Psoas muscle (tissue), 8 donors: ENCODE results near the gene MAGEC3. TPM values are rescaled to one million over a fixed set of nuclear protein-coding genes. Genes with fewer than 3 reads are reported as not detected.

Experiments
- ATAC-seq, 4 donors: fragments of 200-7000 bp; cut with Tn5 transposase; one replicate each; pipeline ENCODE4 v1.9.1; 2020; ENCODE audit warnings: moderate library complexity in 3 of 4, mild to moderate bottlenecking in 2 of 4
- DNase-seq, 2 donors: peaks; one replicate each; pipeline ENCODE4 v3.0.0-alpha.2; 2020
- H3K27ac ChIP-seq: fragments of 200-600 bp; one replicate; pipeline ENCODE4 v1.8.0; 2022
- H3K27me3 ChIP-seq, 3 donors: fragments of 200-600 bp in 1 of 3; one replicate each; pipeline versions ENCODE4 v1.6.1 to v1.8.0; 2013 to 2022; ENCODE audit warnings: low read length in 2 of 3, mild to moderate bottlenecking in 2 of 3, moderate library complexity in 1 of 3; ENCODE audit not compliant: insufficient read depth in 3 of 3
- H3K36me3 ChIP-seq, 2 donors: fragments of 200-600 bp in 1 of 2; one replicate each; pipeline versions ENCODE4 v1.6.1 to v1.8.0; 2013 to 2022; ENCODE audit warnings: low read depth in 1 of 2, mild to moderate bottlenecking in 1 of 2, moderate library complexity in 1 of 2; ENCODE audit not compliant: insufficient read depth in 1 of 2
- H3K4me1 ChIP-seq: fragments of 200-600 bp; one replicate; pipeline ENCODE4 v1.8.0; 2022
- H3K4me3 ChIP-seq: fragments of 200-600 bp; one replicate; pipeline ENCODE4 v1.8.0; 2022; ENCODE audit warnings: mild to moderate bottlenecking
- H3K9me3 ChIP-seq: fragments of 200-600 bp; one replicate; pipeline ENCODE4 v1.8.0; 2022
- CTCF ChIP-seq: fragments of 200-600 bp; IDR thresholded peaks from one replicate; pipeline ENCODE4 v1.8.0; 2022; ENCODE audit warnings: antibody characterized with exemption
- WGBS, 3 donors: extraction: QIAGEN DNeasy Blood & Tissue Kit; methylation state at CpG; one replicate each; pipeline versions ENCODE4 v1.1.6 to v1.1.7; 2013; 5-methylcytosine and 5-hydroxymethylcytosine counted together
- intact Hi-C, 2 donors: fragments of 100-400 bp; cut with DNase I; formaldehyde crosslinking; loops; one replicate each; pipeline versions ENCODE4 v1.11.0 to v1.14.2; 2022
- polyA plus RNA-seq, 3 donors: library from polyadenylated mRNA; stranded (reverse); fragments of 200-250 nt; gene quantifications; one replicate each; pipeline ENCODE4 v1.2.3, GENCODE V29; 2013
- total RNA-seq, 4 donors: library from RNA; stranded (reverse); fragmentation: NEBNext Ultra II Directional in 2 of 4; extraction: Animal tissue kit (Norgen Biotek cat#: 25700) in 2 of 4; gene quantifications; one replicate each; pipeline versions ENCODE4 v1.2.1 to v1.2.4, GENCODE V29; 2021 to 2023
- donor health status: healthy with polysubstance abuse.
- donor health status: DM: no; HTN: no; CAD: no; lungs with moderate emphysema.
- donor health status: Bipolar disorder and iron deficiency.
- donor health status: healthy.
- donor health status: DM: yes; HTN: yes; CAD: no.
- donor health status: DM: no; HTN: no; CAD: no.
- donor health status: DM: no; HTN: no; CAD: no.
- donor health status: DM: yes; HTN: yes; CAD: no.

MAGEC3 gene
- total and polyA plus RNA-seq, 7 donors, result not detected

- H3K27me3 ChIP-seq, result no peaks in the 10 kb centered on the region
- intact Hi-C loops, result no loop called here
- peaks cover 4% of the 10 kb centered on the region for H3K9me3 ChIP-seq
- no peak overlapping the region for H3K27ac ChIP-seq
- DNase-seq (no peak), ATAC-seq (no peak)
- no peak overlapping the region for H3K4me3 ChIP-seq
- H3K36me3 ChIP-seq, result no peaks in the 10 kb centered on the region
- WGBS, 3 donors, result 69 to 76% (median 75%) methylated on average over 1 of the region's 1 CpG
- H3K4me1 ChIP-seq, result no peaks in the 10 kb centered on the region
- no peak for TF ChIP-seq CTCF
Observed at GRCh38 chrX:141936080-141936479, 98.0 kb downstream of the MAGEC3 start.

- Histone ChIP-seq H3K27ac (no peak overlapping the region), H3K4me1 (no peaks in the 10 kb centered on the region), H3K36me3 (no peaks in the 10 kb centered on the region), H3K27me3 (no peaks in the 10 kb centered on the region), H3K4me3 (no peak overlapping the region), H3K9me3 (no peaks in the 10 kb centered on the region)
- intact Hi-C loops, result no loop called here
- no peak for DNase-seq
- ATAC-seq, result no peak
- TF ChIP-seq CTCF, result no peak
- WGBS, 3 donors, result 77 to 98% (median 90%) methylated on average over 2 of the region's 2 CpGs
Observed at GRCh38 chrX:141941234-141941633, 103.1 kb downstream of the MAGEC3 start.

- H3K9me3 ChIP-seq, result no peaks in the 10 kb centered on the region
- H3K27me3 ChIP-seq, result no peaks in the 10 kb centered on the region
- H3K27ac ChIP-seq, result no peak overlapping the region
- no peak for TF ChIP-seq CTCF
- H3K4me3 ChIP-seq, result no peak overlapping the region
- H3K4me1 ChIP-seq, result no peaks in the 10 kb centered on the region
- 64 to 87% (median 78%) methylated on average over 7 of the region's 7 CpGs for WGBS, 3 donors
- intact Hi-C loops, result no loop called here
- no peak for DNase-seq
- H3K36me3 ChIP-seq, result no peaks in the 10 kb centered on the region
- ATAC-seq, result no peak
Observed at GRCh38 chrX:141945426-141945825, 107.3 kb downstream of the MAGEC3 start.

GRCh38 chrX:141947350-141947749 is 109.2 kb downstream of the MAGEC3 start:
- ATAC-seq, result no peak
- H3K27me3 ChIP-seq, result no peaks in the 10 kb centered on the region
- no peak for DNase-seq
- H3K4me3 ChIP-seq, result no peak overlapping the region
- no peak overlapping the region for H3K27ac ChIP-seq
- H3K36me3 ChIP-seq, result no peaks in the 10 kb centered on the region
- TF ChIP-seq CTCF, result no peak
- intact Hi-C loops, result no loop called here
- no peaks in the 10 kb centered on the region for H3K4me1 ChIP-seq
- WGBS, 3 donors, result 80 to 94% (median 83%) methylated on average over 3 of the region's 3 CpGs
- H3K9me3 ChIP-seq, result no peaks in the 10 kb centered on the region

Other genes starting within 250 kb of the MAGEC3 start
- not detected for gene SPANXA2, start 248.6 kb upstream of the MAGEC3 start, total RNA-seq
- gene SPANXA2, start 248.6 kb upstream of the MAGEC3 start, polyA plus RNA-seq, result not detected
- gene SPANXD, start 139.6 kb upstream of the MAGEC3 start, total RNA-seq, result not detected
- not detected for gene SPANXD, start 139.6 kb upstream of the MAGEC3 start, polyA plus RNA-seq
- gene MAGEC1, start 65.6 kb downstream of the MAGEC3 start, total RNA-seq, result not detected
- not detected for gene MAGEC1, start 65.6 kb downstream of the MAGEC3 start, polyA plus RNA-seq